AG08395 (cell line): ENCODE data around the gene TMEM38B.
"Not testable (repeated sequence)": the region's sequence is repeated elsewhere in the genome, so short reads cannot be mapped to it uniquely, and the experiment has no call there.

Experiments
- DNase-seq: peaks from one replicate; pipeline ENCODE4 v3.0.0; 2012; ENCODE audit warnings: mixed read lengths, low spot score

The TMEM38B gene

GRCh38 chr9:105722099-105722498 is 27.8 kb downstream of the TMEM38B start:
- no peak for DNase-seq

GRCh38 chr9:105725370-105725769 is 31.0 kb downstream of the TMEM38B start:
- no peak for DNase-seq

- DNase-seq = not testable (repeated sequence)
Measured at GRCh38 chr9:105728230-105728629, 33.9 kb downstream of the TMEM38B start.

- DNase-seq = not testable (repeated sequence)
Measured at GRCh38 chr9:105731420-105731819, 37.1 kb downstream of the TMEM38B start.

- no peak for DNase-seq
Measured at GRCh38 chr9:105735366-105735765, 41.0 kb downstream of the TMEM38B start.

GRCh38 chr9:105737205-105737604 is 42.9 kb downstream of the TMEM38B start:
- no peak for DNase-seq

- no peak for DNase-seq
Measured at GRCh38 chr9:105742088-105742487, 47.7 kb downstream of the TMEM38B start.

GRCh38 chr9:105747325-105747724 is 53.0 kb downstream of the TMEM38B start:
- not testable (repeated sequence) for DNase-seq

- no peak for DNase-seq
Measured at GRCh38 chr9:105751761-105752160, 57.4 kb downstream of the TMEM38B start.

- DNase-seq = no peak
Measured at GRCh38 chr9:105757496-105758251, 63.3 kb downstream of the TMEM38B start.

- no peak for DNase-seq
Measured at GRCh38 chr9:105760053-105760452, 65.7 kb downstream of the TMEM38B start.

- not testable (repeated sequence) for DNase-seq
Measured at GRCh38 chr9:105782561-105783494, 88.5 kb downstream of the TMEM38B start.

GRCh38 chr9:105783495-105783872 is 89.1 kb downstream of the TMEM38B start:
- not testable (repeated sequence) for DNase-seq

GRCh38 chr9:105786796-105787195 is 92.5 kb downstream of the TMEM38B start:
- DNase-seq = not testable (repeated sequence)

GRCh38 chr9:105816202-105816744 is 121.9 kb downstream of the TMEM38B start:
- DNase-seq = no peak

- DNase-seq = no peak
Measured at GRCh38 chr9:105816981-105817380, 122.6 kb downstream of the TMEM38B start.

- no peak for DNase-seq
Measured at GRCh38 chr9:105818903-105819302, 124.6 kb downstream of the TMEM38B start.

- no peak for DNase-seq
Measured at GRCh38 chr9:105822814-105823213, 128.5 kb downstream of the TMEM38B start.
